HTERT RPE-1 (cell line): Measurements from ENCODE around the gene IKBIP.
"Not testable (repeated sequence)": the region's sequence is repeated elsewhere in the genome, so short reads cannot be mapped to it uniquely, and the experiment has no call there.

Source experiments
- in situ Hi-C: fragments of 300-500 bp; cut with MboI; formaldehyde crosslinking; loops from 4 replicates; pipeline ENCODE4 v1.14.3; 2020; ENCODE audit warnings: low sequenced_read_pairs

IKBIP gene

GRCh38 chr12:98638009-98638408 is 6.6 kb downstream of the IKBIP start:
- in situ Hi-C loops, result no loop called here

- in situ Hi-C loops, result no loop called here
Observed at GRCh38 chr12:98637068-98637467, 7.5 kb downstream of the IKBIP start.

- in situ Hi-C loops, result no loop called here
Observed at GRCh38 chr12:98635657-98636323, 8.8 kb downstream of the IKBIP start.

GRCh38 chr12:98618952-98619351 is 25.6 kb downstream of the IKBIP start:
- in situ Hi-C loops, result no loop called here

GRCh38 chr12:98612696-98613334 is 31.8 kb downstream of the IKBIP start:
- in situ Hi-C loops, result no loop called here

- in situ Hi-C loops, result no loop called here
Observed at GRCh38 chr12:98610596-98610995, 34.0 kb downstream of the IKBIP start.

GRCh38 chr12:98606359-98606988 is 38.1 kb downstream of the IKBIP start:
- in situ Hi-C loops, result no loop called here

GRCh38 chr12:98601924-98602323 is 42.7 kb downstream of the IKBIP start:
- in situ Hi-C loops, result no loop called here

- in situ Hi-C loops, result not testable (repeated sequence)
Observed at GRCh38 chr12:98597313-98597712, 47.3 kb downstream of the IKBIP start.

- in situ Hi-C loops, result no loop called here
Observed at GRCh38 chr12:98595243-98595988, 49.2 kb downstream of the IKBIP start.

- in situ Hi-C loops, result no loop called here
Observed at GRCh38 chr12:98594050-98594835, 50.3 kb downstream of the IKBIP start.

- in situ Hi-C loops, result no loop called here
Observed at GRCh38 chr12:98593351-98594049, 51.1 kb downstream of the IKBIP start, which contains the start of gene SLC25A3. Gene SLC25A3, plus strand, starts transcription at chr12:98593686. Its CDS starts 293 bp downstream, at chr12:98593979.

GRCh38 chr12:98592825-98593322 is 51.7 kb downstream of the IKBIP start:
- in situ Hi-C loops, result no loop called here

GRCh38 chr12:98591209-98591608 is 53.4 kb downstream of the IKBIP start:
- in situ Hi-C loops, result no loop called here

GRCh38 chr12:98587084-98587483 is 57.5 kb downstream of the IKBIP start:
- in situ Hi-C loops, result no loop called here

GRCh38 chr12:98582093-98582492 is 62.5 kb downstream of the IKBIP start:
- in situ Hi-C loops, result no loop called here

GRCh38 chr12:98581101-98581500 is 63.5 kb downstream of the IKBIP start:
- in situ Hi-C loops, result no loop called here

- in situ Hi-C loops, result no loop called here
Observed at GRCh38 chr12:98580695-98581094, 63.9 kb downstream of the IKBIP start.

- in situ Hi-C loops, result no loop called here
Observed at GRCh38 chr12:98579835-98580234, 64.8 kb downstream of the IKBIP start.

GRCh38 chr12:98579347-98579746 is 65.2 kb downstream of the IKBIP start:
- in situ Hi-C loops, result no loop called here
